OCI-LY3 (cell line): ENCODE data around the gene EDAR.

Experiments used
- CTCF ChIP-seq: fragments of 200-600, 300-600 bp; sonication (generic); IDR thresholded peaks from 2 replicates; pipeline ENCODE4 v1.5.1; 2014; ENCODE audit warnings: antibody characterized with exemption, low read length, low read depth
- EZH2phosphoT487 ChIP-seq: fragments of 200-600 bp; shearing (Covaris generic); IDR thresholded peaks from 2 replicates; pipeline ENCODE4 v1.6.1; 2018; ENCODE audit warnings: antibody characterized with exemption, mixed run types, low read depth

DNA sequence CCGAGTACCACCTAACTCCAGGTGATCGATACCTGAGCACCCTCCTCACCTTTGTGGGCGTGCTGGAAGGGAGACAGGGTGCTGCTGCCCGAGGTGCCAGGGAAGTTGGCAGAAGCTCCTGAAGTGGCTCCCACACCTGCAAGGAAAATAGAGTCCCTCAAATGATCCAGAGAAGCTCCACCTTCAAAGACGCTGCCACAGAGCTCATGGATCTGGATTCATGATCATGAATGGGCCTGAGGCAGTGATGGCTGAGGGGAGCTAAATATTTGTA is 76.5 kb downstream of the EDAR start:
- TF ChIP-seq CTCF (no peak), EZH2phosphoT487 (no peak)
